Stimulated activated CD4-positive, alpha-beta T cell treated with anti-CD3 and anti-CD28 coated beads, Interleukin-15, amount 100 ng/mL, for 48 hours (primary cell): Measurements from ENCODE around the gene RBPMS2.
"Not testable (repeated sequence)": the region's sequence is repeated elsewhere in the genome, so short reads cannot be mapped to it uniquely, and the experiment has no call there.

Experiments
- DNase-seq, 2 donors: peaks; one replicate each; pipeline ENCODE4 v3.0.0-alpha.2; 2020; ENCODE audit warnings: low read depth in 2 of 2

The RBPMS2 gene

DNA sequence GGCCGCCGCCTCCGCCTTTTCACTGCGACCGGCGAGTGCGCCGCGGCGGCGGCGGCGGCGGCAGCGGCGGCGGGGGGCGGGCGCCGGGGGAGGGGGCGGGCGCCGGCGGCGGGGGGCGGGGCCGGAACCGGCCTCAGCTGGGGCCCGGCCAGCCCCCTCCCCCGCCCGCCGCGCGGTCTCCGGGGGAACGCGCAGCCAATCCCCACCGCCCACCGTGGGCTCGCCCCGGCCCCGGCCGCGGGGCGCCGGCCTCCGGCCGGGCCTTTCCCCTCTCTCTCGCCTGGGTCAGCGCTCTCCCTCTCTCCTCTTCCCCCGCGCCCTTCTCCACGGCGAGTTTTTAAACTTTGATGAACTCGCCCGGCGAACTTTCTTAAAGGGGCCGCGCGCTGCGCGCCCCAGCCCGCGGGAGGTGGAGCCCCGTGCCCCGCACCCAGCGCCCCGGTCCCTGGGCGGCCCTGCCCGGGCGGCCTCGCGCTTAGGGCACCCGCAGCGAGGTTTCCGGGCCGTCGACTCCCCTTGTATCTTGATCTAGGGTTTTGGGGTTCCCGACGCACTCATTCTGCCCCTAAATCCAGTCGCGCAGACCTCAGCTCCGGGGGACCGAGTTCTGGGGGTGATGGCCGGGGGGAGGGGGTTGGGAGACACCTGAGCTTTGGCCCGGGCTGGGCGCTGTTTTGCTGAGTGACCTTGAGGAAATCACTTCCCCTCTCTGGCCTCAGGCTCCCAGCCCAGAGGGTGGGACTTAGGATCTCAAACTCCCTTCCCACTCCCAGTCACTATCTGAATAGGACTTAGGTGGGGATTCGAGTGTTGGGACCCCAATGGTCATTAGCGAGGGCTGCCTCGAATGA is at the start of gene RBPMS2:
RBPMS2 (minus strand) TSS at position 39 of the 851 bp plus-strand sequence. CDS start 270 bp downstream, outside the sequence.
- DNase-seq, result no peak

DNA sequence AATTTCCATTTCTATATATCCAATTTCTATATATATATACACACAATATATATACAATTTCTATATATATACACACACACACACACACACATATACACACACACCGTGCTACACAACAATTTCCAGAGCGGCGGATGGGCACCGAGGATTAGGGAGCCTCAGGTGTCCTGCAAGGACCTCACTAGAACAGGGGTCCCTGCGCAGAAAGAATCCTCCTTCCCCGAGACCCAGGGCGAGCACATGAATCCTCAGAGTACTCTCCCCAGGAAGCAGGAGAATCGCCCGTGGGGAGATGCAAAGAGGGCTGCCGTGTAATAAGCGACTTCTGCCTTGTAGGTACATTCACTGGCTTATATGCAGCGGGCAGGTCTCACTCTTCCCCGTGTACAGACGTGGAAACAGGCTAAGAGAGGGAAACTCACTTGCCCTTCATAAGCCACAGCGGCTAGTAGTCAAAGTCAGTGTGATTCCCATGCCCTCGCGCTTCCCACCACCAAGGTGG is 49.6 kb upstream of the RBPMS2 start:
- no peak for DNase-seq

DNA sequence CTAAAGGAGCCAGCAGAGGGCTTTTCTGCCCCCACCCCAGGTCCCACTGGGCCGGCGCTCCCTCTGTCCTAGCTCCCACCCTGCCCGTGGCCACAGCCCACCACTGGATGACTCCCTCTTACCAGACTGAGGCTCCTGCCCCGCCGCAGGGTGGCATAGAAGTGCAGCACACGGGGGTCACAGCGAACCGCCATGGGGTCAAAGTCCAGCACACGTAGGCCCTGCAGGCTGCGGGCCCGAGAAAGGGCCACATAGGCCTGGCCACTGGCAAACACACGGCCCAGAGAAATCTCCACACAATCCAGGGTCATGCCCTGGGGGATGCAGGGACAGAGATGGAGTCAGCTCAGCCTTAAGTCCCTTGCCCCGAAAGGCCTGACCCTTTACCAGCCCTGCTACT is 41.1 kb upstream of the RBPMS2 start:
- no peak for DNase-seq

DNA sequence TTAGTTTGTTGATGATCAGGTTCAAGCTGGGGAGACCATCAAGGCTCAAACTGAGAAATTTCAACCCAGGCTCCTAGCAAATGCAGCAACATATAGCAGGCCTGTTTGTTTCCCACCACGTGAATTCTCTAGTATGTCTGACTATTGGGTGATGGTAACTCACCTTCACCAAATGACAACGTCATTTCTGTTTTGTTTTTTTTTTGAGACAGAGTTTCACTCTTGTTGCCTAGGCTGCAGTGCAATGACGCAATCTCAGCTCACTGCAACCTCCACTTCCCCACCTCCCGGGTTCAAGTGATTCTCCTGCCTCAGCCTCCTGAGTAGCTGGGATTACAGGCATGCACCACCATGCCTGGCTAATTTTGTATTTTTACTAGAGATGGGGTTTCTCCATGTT is 39.6 kb upstream of the RBPMS2 start:
- DNase-seq, result not testable (repeated sequence)

DNA sequence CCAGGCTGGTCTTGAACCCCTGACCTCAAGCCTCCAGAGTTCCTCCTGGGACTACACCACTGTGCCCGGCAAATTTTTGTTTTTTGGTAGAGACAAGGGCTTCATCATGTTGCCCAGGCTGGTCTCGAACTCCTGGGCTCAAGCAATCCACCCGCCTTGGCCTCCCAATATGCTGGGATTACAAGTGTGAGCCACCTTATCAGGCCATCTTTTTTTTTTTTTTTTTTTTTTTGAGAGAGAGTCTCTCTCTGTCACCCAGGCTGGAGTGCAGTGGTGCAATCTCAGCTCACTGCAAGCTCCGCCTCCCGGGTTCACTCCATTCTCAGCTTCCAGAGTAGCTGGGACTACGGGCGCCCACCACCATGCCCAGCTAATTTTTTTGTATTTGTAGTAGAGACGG is 38.9 kb upstream of the RBPMS2 start:
- DNase-seq, result not testable (repeated sequence)

DNA sequence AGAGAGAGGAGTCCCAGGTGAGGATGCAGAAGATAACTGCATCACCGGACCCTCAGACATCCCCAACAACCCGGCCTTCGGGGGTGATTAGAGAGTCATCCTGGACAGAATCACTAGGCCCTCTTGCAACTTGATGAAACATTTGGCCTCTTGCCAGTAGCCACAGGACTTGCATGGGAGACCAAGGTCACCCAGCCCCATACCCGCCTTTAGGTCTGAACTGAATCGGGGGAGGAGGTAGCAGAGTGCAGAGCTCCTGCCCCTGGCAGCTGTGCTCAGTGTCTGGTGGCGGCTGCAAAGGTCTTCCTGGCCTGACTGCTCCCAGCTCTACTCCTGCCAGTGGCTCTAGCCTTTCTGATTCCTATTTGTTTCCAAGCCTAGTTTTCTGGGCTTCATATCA is 37.7 kb upstream of the RBPMS2 start:
- DNase-seq, result no peak

DNA sequence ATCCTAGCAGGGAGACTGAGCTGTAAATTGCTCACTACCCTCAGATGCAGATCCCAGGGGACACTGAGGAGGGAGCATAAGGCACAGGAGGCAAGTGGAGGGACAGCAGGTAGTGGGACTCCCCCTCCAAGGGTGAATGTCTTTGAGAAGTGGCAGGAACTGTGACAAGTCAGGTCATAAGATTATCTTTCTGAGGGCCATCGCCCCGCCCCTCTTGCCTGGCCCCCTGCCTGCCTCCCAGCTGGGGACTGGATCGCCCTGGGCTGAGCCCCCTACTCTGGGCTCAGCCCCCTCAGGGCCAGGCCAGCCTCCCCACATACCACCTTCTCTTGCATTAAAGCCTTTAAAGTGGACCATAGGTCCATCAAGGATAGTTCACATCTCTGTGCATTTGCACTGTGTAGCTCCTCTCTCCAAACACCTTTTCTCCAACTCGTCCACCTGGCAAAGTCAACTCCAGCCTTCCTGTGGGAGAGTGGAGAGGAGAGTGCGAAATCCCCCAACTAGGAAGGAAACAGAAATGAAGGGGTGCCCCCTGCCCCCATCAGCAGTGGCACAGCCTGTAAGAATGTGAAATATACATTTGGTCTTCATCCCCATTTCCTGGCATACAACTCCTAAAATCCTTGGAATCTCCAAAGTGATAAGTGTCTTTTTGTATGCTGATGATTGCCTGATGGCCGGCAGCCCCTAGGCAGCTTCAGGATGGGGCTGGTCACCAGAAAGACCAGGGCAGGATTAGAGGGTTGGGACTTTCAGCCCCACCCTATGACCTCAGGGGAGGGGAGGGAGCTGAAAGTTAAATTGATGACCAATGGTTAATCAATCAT is 35.3 kb upstream of the RBPMS2 start:
- no peak for DNase-seq

DNA sequence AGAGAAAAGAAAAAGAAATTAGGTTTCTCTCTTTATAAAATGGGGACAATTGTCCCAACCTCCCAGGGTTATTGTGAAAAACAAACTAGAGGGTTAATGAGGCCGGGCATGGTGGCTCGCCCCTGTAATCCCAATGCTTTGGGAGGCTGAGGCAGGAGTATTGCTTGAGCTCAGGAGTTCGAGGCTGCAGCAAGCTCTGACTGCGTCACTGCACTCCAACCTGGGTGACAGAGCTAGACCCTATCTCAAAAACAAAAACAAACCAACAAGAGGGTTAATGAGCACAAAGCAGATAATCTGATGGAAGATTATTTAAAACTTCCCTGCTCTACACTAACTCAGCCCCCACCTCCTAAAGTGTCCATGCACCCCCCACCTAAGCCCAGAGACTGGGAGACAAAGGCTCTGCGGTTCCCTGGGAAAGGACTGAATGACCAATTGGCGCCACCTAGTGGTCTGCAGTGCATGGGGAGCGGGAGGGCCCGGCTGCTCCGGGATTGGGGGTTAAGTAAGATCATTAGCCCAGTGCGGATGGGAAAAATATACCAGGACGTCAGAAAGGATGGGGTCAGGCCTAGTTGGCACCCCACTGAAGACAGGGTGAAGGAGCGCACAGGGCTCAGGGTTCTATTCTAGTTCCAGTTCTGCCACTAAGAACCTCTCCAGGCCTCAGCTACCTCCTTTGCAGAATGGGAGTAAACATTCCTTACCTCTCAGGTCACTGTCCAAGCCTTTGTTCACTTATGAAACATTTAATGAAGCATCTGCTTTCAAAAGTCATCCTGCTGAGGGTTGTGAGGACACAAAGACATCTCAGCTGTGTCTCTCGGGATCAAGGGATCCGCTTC is 34.5 kb upstream of the RBPMS2 start:
- peak; percentile 43 for DNase-seq

DNA sequence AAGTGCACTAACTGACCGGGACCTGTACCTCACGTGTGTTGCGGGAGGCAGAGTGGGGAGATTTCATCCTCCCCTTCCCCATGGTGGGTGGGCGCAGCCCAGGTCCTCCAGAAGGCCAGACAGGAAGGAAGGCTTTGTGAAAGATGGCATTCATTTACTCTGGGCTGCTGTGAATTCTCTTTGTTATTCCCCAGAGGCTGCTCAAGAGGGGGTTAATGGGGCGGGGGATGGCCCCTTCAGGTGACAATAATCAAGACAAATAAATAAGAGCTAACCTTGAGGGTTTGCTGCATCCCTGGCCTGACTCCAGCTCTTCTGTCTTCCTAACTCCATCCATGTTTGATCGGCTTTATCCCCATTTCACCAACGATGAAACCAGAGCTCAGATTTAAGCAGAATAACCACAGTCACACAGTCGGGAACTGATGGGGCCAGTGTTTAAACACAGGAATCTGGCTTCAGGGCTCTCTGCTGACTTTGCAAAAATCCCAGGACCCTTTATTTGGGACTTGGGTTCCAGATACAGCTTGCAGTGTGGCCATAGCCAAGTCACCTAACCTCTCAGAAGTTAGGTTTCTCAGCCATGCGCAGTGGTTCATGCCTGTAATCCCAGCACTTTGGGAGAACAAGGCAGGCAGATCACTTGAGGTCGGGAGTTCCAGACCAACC is 33.5 kb upstream of the RBPMS2 start:
- no peak for DNase-seq

DNA sequence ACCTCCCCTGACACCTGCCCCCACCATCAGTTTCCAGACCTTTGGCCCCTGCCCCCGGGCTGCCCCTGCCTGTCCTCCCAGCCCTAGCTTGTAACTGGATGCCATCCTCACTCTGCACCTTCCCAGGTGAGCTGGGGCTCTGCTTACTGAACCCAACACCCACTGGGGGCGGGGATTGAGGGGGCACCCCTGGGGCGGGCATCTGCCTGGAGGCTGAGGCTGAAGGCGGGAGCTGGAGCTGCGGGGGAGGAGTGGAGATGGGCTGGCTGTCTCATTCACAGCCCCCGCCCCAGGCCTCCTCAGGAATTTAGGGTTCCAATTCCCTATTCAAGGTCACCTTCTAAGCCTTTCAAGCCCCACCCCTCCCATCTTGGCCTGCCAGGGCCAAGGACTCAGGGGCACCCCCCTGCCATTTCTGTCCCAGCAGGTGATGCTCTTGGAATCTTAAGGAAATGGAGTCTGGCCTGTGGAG is 32.4 kb upstream of the RBPMS2 start:
- DNase-seq, result no peak

DNA sequence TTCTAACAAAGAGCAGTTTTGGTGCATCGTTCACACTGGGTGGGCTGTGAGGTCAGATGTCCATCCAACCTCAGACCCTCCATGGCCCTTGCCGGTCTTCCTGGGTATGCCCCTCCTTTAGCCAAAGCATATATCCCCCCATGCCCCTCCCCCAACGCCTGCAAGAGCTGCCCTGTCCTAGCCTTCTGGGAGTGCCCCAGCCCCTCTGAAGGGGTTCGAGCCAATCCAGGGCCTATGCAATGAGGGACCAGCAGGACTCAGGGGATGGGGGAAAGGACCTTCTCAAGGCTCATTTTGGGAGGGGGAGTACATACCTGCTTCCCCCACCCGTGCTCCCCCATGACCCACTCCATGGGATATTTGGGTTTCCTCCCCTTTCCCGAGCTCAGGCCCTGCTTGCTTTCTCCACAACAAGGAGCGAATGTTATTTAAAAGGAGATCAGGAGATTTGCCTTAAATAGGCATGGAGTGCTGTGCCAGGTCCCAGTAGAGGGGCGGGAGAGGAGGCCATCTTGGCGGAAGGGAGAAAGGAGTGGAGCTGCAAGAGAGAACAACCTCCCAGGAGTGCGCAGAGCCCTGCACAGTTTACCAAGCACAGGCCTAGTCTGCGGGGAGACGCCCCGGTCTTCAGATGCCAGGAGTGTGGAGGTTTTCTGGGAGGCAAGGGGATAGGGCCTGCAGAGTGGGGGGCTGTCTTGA is 31.8 kb upstream of the RBPMS2 start:
- no peak for DNase-seq

DNA sequence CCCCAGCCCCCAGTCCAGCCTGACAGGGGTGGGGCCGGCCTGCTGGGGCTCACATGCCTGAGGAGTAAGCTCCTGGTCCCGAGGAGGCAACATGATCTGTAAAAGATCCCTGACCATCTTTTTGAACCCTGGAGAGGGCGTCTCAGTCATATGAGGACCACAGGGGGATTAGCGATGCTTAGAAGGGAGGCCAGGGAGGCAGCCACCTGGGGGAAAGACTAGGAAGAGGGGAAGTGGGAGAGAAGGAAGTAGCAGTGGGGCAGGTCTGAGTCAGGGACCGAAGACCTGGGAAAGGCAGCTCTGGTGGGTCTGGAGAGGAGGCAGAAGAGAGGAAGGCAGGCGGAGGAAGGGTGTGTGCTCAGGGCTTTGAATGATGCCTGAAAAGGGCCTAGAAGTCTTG is 31.1 kb upstream of the RBPMS2 start:
- DNase-seq, result no peak

DNA sequence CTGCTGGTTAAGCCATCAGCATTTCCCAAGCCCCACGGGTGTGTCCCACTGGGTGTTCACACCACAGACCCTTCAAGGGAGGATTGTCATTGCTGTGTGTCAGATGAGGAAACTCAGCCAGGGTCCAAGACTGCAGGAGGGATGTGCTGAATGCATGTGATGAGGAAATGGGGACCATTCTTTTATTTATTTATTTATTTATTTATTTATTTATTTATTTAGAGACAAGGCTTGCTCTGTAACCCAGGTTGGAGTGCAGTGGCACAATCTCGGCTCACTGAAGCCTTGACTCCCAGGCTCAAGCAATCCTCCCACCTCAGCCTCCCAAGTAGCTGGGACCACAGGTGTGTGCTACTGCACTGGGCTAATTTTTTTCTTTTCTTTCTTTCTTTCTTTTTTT is 29.2 kb upstream of the RBPMS2 start:
- DNase-seq, result no peak

DNA sequence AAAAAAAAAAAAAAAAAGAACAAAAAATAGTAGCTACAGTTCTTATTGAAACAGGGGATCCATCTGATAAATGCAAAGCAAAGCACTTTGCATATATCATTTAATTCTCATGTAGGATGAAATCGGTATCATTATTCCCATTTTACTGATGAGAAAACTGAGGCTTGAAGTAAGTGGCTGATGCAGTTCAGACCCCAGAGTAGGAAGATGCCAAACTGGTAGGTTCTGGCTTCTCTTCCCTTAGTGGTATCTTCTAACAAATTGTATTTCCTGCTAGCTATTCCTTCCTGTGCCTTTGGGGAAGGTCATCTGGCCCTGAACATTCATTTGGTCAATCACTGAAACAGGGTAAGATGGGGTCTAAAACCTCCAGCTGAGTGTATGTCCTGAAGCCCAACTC is 28.1 kb upstream of the RBPMS2 start:
- DNase-seq, result no peak

DNA sequence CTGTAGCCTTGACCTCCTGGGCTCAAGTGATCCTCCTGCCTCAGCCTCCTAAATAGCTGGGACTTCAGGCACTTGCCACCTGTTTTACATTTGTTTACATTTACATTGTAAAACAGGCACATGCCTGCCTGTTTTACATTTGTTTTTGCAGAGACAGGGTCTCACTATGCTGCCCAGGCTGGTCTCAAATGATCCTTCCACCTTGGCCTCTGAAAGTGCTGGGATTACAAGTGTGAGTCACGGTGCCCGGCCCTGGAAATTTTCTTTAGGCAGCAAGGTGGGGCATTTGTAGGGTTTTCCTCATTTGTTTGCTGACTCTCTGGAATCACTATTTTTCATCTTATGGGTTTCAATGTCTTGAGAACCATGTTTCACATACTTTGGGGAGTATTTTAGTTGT is 25.1 kb upstream of the RBPMS2 start:
- DNase-seq, result no peak

DNA sequence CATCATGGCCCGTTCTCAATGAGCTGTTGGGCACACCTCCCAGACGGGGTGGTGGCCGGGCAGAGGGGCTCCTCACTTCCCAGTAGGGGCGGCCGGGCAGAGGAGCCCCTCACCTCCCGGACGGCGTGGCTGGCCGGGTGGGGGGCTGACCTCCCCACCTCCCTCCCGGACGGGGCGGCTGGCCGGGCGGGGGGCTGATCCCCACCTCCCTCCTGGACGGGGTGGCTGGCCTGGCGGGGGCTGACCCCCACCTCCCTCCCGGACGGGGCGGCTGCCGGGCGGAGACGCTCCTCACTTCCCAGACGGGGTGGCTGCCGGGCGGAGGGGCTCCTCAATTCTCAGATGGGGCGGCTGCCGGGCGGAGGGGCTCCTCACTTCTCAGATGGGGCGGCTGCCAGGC is 23.5 kb upstream of the RBPMS2 start:
- not testable (repeated sequence) for DNase-seq

DNA sequence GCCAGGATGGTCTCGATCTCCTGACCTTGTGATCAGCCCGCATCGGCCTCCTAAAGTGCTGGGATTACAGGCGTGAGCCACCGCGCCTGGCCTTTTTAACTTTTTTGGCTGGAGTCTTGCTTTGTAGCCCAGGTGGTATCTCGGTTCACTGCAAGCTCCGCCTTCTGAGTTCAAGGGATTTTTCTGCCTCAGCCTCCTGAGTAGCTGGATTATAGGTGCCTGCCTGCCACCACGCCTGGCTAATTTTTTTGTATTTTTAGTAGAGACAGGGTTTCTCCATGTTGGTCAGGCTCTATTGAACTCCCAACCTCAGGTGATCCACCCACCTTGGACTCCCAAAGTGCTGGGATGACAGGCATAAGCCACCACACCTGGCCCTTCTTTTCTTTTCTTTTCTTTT is 20.5 kb upstream of the RBPMS2 start:
- not testable (repeated sequence) for DNase-seq

DNA sequence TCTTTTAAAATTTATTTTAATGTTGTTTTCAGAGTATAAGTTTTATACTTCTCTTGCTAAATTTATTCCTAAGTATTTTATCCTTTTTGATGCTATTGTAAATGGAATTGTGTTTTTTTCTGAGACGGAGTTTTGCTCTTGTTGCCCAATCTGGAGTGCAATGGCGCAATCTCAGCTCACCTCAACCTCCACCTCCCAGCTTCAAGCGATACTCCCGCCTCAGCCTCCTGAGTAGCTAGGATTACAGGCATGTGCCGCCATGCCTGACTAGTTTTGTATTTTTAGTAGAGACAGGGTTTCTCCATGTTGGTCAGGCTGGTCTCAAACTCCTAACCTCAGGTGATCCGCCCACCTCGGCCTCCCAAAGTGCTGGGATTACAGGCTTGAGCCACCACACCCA is 19.9 kb upstream of the RBPMS2 start:
- not testable (repeated sequence) for DNase-seq

DNA sequence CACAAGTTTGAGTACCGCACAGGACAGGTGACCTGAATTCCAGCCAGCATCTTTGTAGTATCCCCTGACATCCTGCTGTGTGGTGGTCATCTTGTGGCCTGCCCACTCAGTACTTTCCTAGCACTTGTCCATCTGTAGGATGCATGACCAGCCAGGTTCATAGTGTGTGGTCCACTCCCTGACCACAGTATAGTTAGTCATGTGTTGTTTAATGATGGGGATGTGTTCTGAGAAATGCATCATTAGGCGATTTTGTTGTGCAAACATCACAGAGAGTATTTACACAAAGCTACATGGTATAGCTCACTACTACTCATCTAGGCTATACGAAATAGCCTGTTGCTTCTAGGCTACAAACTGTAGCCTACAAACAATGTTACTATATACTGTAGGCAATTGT is 16.9 kb upstream of the RBPMS2 start:
- no peak for DNase-seq

DNA sequence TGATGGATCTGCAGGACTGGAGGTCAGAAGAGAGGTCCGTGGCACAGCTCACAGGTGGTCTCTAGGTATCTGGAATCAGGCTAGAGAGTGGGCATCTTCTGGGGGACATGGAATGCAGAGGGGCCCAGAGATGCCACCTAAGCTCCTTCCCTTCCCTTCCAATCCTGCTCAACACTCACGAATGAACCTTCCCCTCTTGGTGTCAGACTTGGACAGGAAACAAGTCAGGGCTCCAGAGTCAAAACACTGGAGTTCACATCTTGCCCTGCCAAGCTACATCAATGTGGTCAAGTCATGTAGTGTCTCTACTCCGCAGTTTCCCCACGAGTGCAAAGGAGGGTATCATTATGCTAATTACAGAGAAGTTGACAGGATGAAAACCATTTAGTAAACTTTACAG is 16.0 kb upstream of the RBPMS2 start:
- no peak for DNase-seq

DNA sequence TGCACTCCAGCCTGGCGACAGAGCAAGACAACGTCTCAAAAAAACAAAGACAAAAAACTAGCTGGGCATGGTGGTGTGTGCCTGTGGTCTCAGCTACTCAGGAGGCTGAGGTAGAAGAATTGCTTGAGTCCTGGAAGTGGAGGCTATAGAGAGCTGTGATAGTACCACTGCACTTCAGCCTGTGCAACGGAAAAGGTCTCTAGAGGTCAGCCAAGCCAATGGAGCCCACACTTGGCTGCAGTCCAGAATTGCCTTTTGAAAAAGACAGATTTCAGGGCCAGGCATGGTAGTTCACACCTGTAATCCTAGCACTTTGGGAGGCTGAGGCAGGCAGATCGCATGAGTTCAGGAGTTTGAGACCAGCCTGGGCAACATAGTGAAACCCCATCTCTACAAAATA is 8.4 kb upstream of the RBPMS2 start:
- DNase-seq, result no peak
